ENCODE measurements around the gene BANF2. TPM values are rescaled to one million over a fixed set of nuclear protein-coding genes. Genes with fewer than 3 reads are reported as not detected.

The BANF2 gene
- total and polyA plus RNA-seq, 9 donors: not detected

- no peaks in the 10 kb centered on the region for H3K4me1 ChIP-seq (ENCODE audit: insufficient read depth)
- DNase-seq: no peak
- H3K27ac ChIP-seq: no peak overlapping the region
- no peaks in the 10 kb centered on the region for H3K36me3 ChIP-seq
- no peak overlapping the region for H3K4me3 ChIP-seq
- intact Hi-C loops (cut with DNase I): no loop called here
- no peaks in the 10 kb centered on the region for H3K27me3 ChIP-seq
- no peaks in the 10 kb centered on the region for H3K9me3 ChIP-seq
- 81 to 88% (median 86%) methylated on average over 4 of the region's 4 CpGs for WGBS, 3 donors
- TF ChIP-seq POLR2A (IDR thresholded peaks at IDR 0.05): no peak
These were observed 53.8 kb downstream of the BANF2 start for GRCh38 chr20:17753516-17753915.

GRCh38 chr20:17756529-17756928 lies 56.8 kb downstream of the BANF2 start:
- intact Hi-C loops (cut with DNase I): no loop called here
- DNase-seq: no peak
- 62 to 70% (median 66%) methylated on average over 6 of the region's 6 CpGs for WGBS, 3 donors
- no peaks in the 10 kb centered on the region for H3K9me3 ChIP-seq
- TF ChIP-seq POLR2A (IDR thresholded peaks at IDR 0.05) (no peak), EP300 (IDR thresholded peaks at IDR 0.05) (no peak)
- TF ChIP-seq, protein P1, sequence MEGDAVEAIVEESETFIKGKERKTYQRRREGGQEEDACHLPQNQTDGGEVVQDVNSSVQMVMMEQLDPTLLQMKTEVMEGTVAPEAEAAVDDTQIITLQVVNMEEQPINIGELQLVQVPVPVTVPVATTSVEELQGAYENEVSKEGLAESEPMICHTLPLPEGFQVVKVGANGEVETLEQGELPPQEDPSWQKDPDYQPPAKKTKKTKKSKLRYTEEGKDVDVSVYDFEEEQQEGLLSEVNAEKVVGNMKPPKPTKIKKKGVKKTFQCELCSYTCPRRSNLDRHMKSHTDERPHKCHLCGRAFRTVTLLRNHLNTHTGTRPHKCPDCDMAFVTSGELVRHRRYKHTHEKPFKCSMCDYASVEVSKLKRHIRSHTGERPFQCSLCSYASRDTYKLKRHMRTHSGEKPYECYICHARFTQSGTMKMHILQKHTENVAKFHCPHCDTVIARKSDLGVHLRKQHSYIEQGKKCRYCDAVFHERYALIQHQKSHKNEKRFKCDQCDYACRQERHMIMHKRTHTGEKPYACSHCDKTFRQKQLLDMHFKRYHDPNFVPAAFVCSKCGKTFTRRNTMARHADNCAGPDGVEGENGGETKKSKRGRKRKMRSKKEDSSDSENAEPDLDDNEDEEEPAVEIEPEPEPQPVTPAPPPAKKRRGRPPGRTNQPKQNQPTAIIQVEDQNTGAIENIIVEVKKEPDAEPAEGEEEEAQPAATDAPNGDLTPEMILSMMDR (IDR thresholded peaks at IDR 0.05): no peak
- no peaks in the 10 kb centered on the region for H3K27me3 ChIP-seq
- H3K4me3 ChIP-seq: no peak overlapping the region
- no peaks in the 10 kb centered on the region for H3K4me1 ChIP-seq (ENCODE audit: insufficient read depth)
- H3K36me3 ChIP-seq: no peaks in the 10 kb centered on the region
- H3K27ac ChIP-seq: no peak overlapping the region

DNA sequence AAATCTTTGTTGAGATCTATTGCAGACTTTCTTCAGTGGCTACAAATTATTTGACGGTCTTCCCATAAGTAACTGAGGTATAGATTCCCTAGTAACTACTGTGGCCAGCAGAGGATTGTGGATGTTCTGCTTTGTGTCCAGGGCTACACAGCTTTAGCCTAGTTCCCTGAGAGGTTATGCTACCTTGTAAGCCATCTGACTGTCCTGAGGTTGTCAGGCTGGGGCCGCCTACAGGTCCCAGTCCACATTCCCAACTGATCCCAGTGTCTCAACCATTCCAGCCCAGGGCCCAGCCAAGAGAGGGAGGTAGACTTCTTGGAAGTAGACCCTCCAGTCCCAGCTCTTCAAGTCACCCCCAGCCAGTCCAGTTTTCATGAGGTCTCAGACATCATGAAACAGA lies 57.7 kb downstream of the BANF2 start:
- no peak for DNase-seq
- Histone ChIP-seq H3K27ac (no peak overlapping the region), H3K9me3 (no peaks in the 10 kb centered on the region), H3K4me3 (no peak overlapping the region), H3K4me1 (ENCODE audit: insufficient read depth) (no peaks in the 10 kb centered on the region), H3K36me3 (no peaks in the 10 kb centered on the region), H3K27me3 (no peaks in the 10 kb centered on the region)
- TF ChIP-seq, protein P1 (IDR thresholded peaks at IDR 0.05): no peak
- TF ChIP-seq POLR2A (IDR thresholded peaks at IDR 0.05) (no peak), EP300 (IDR thresholded peaks at IDR 0.05) (no peak)
- 95 to 100% (median 96%) methylated on average over 2 of the region's 2 CpGs for WGBS, 3 donors
- intact Hi-C loops (cut with DNase I): no loop called here

DNA sequence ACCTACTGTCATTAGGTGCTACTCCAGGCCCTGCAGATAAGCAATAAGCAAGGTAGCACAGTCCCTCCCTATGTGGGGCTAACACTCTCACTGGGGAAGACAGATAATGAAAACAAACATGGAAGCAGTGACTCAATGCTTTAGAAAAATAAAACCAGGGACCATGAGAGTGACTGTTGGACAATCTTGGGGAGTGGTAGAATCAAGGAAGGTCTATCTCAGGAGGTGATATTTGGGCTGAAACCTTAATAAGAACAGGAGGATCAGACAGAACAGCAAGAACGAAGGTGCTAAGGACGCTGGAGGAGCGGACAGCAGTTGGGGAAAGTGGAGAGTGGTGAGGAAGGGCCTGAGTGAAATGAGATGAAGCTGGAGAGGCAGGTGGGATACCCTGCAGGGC lies 58.2 kb downstream of the BANF2 start:
- intact Hi-C loops (cut with DNase I): no loop called here
- no peaks in the 10 kb centered on the region for H3K4me1 ChIP-seq (ENCODE audit: insufficient read depth)
- no peaks in the 10 kb centered on the region for H3K27me3 ChIP-seq
- no peaks in the 10 kb centered on the region for H3K36me3 ChIP-seq
- H3K4me3 ChIP-seq: no peak overlapping the region
- WGBS, 3 donors: 73 to 96% (median 93%) methylated on average over 3 of the region's 3 CpGs
- H3K27ac ChIP-seq: no peak overlapping the region
- no peaks in the 10 kb centered on the region for H3K9me3 ChIP-seq
- no peak for DNase-seq
- TF ChIP-seq EP300 (IDR thresholded peaks at IDR 0.05) (no peak), POLR2A (IDR thresholded peaks at IDR 0.05) (no peak)
- TF ChIP-seq, protein P1 (IDR thresholded peaks at IDR 0.05): no peak

DNA sequence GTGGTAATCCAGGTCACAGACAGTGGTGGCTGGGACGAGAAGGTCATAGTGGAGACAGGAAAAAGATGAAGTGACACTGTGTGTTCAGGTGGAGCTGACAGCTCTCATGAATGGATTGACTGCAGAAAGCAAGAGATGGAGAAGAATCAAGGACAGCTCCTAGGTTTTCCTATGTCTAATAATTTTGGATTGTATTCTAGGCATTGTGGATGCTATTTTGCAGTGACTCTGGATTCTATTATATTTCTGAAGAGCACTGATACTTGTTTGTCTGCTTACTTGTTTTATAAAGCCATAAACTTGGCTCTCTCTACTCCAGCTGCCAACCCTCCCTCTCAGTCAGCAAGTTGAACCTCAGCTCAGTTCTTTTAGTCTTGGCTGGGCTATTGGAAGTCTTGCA lies 58.7 kb downstream of the BANF2 start:
- intact Hi-C loops (cut with DNase I): no loop called here
- H3K4me1 ChIP-seq (ENCODE audit: insufficient read depth): no peaks in the 10 kb centered on the region
- H3K27ac ChIP-seq: no peak overlapping the region
- DNase-seq: no peak
- TF ChIP-seq EP300 (IDR thresholded peaks at IDR 0.05) (no peak), POLR2A (IDR thresholded peaks at IDR 0.05) (no peak)
- TF ChIP-seq, protein P1 (IDR thresholded peaks at IDR 0.05): no peak
- 91 to 93% (median 93%) methylated on average over 1 of the region's 1 CpG for WGBS, 3 donors
- no peak overlapping the region for H3K4me3 ChIP-seq
- no peaks in the 10 kb centered on the region for H3K36me3 ChIP-seq
- H3K27me3 ChIP-seq: no peaks in the 10 kb centered on the region
- H3K9me3 ChIP-seq: no peaks in the 10 kb centered on the region

All from ovary (tissue), 9 donors.